Left lung (tissue), 10 donors: ENCODE results near the gene ZNF322. TPM values are rescaled to one million over a fixed set of nuclear protein-coding genes. Genes with fewer than 3 reads are reported as not detected.

Experiments used
- ATAC-seq: fragments of 200-7000 bp; cut with Tn5 transposase; one replicate; pipeline ENCODE4 v1.9.1; 2020; ENCODE audit warnings: moderate library complexity
- DNase-seq, 4 donors: peaks; one replicate each; pipeline ENCODE4 v3.0.0-alpha.2; 2013 to 2020
- H3K27ac ChIP-seq, 2 donors: fragments of 200-600 bp; sonication (generic) in 1 of 2; one replicate each; pipeline versions ENCODE4 v1.5.0 to v1.8.0; 2020 to 2021
- H3K27me3 ChIP-seq, 2 donors: fragments of 200-600 bp; sonication (generic) in 1 of 2; one replicate each; pipeline versions ENCODE4 v1.5.0 to v1.8.0; 2020 to 2021
- H3K36me3 ChIP-seq, 2 donors: fragments of 200-600 bp; sonication (generic) in 1 of 2; one replicate each; pipeline versions ENCODE4 v1.5.0 to v1.8.0; 2020 to 2021
- H3K4me1 ChIP-seq, 2 donors: fragments of 200-600 bp; one replicate each; pipeline ENCODE4 v1.8.0; 2021
- H3K4me3 ChIP-seq, 2 donors: fragments of 200-600 bp; sonication (generic) in 1 of 2; one replicate each; pipeline versions ENCODE4 v1.5.0 to v1.8.0; 2020 to 2021; ENCODE audit warnings: mild to moderate bottlenecking in 1 of 2
- H3K9me3 ChIP-seq, 2 donors: fragments of 200-600 bp; sonication (generic) in 1 of 2; one replicate each; pipeline versions ENCODE4 v1.5.0 to v1.8.0; 2020 to 2021
- CTCF ChIP-seq, 2 donors: fragments of 200-600 bp; sonication (generic) in 1 of 2; IDR thresholded peaks; one replicate each; pipeline versions ENCODE4 v1.5.0 to v1.8.0; 2021; ENCODE audit warnings: antibody characterized with exemption in 2 of 2
- intact Hi-C, 2 donors: fragments of 100-400 bp; cut with DNase I; formaldehyde crosslinking; loops; one replicate each; pipeline versions ENCODE4 v1.11.2 to v1.14.2; 2022
- polyA plus RNA-seq, 6 donors: library from polyadenylated mRNA; unstranded; fragments of 120-200 nt; gene quantifications; one replicate each; pipeline ENCODE4 v1.2.1, GENCODE V29; 2013; ENCODE audit not compliant: insufficient read length in 6 of 6
- total RNA-seq, 2 donors: library from RNA; stranded (reverse); fragmentation: NEBNext Ultra II Directional; extraction: Animal tissue kit (Norgen Biotek cat#: 25700); gene quantifications; one replicate each; pipeline ENCODE4 v1.2.1, GENCODE V29; 2021
- donor health status: DM: no; HTN: yes; CAD: no.
- donor health status: DM: no; HTN: no; CAD: no.

The ZNF322 gene
- total and polyA plus RNA-seq, 8 donors = 21.2 to 37.5 (median 36.1) TPM

DNA sequence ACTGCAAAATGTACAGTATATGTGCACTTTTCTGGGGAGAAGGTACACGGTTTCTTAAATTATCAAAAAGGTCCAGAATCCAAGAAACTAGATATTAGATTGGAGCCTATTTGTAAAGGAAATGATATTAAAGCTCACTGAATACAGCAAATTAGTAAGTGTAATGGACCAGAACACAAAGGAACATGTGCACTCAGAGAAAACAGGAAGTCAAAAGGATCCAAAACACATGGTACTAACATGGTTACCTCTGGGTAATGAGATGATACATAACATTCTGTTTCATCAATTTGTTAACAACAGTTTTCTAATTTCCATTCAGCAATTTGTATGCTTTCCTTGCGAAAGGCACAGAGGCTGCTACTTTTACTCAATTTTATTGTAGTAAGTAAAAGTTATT lies 18.7 kb downstream of the ZNF322 start:
- H3K27me3 ChIP-seq = no peaks in the 10 kb centered on the region

GRCh38 chr6:26629359-26629758 lies 30.2 kb downstream of the ZNF322 start:
- Histone ChIP-seq H3K27ac (no peak overlapping the region), H3K9me3 (peaks cover 0 to 7% of the 10 kb centered on the region in 2 donors), H3K27me3 (no peaks in the 10 kb centered on the region), H3K4me1 (no peaks in the 10 kb centered on the region), H3K36me3 (peaks cover 0 to 5% of the 10 kb centered on the region in 2 donors), H3K4me3 (no peak overlapping the region)
- DNase-seq (no peak), ATAC-seq (no peak)
- intact Hi-C loops = no loop called here
- no peak for TF ChIP-seq CTCF (IDR thresholded peaks at IDR 0.05)

More for the DNA sequence above, 18.7 kb downstream of the ZNF322 start:
- TF ChIP-seq CTCF (IDR thresholded peaks at IDR 0.05) = no peak
- no peak for ATAC-seq
- peaks cover 0 to 67% of the 10 kb centered on the region in 2 donors for H3K36me3 ChIP-seq
- H3K27ac ChIP-seq = no peak overlapping the region
- no peak overlapping the region for H3K4me3 ChIP-seq
- DNase-seq = no peak
- peaks cover 0 to 56% of the 10 kb centered on the region in 2 donors for H3K9me3 ChIP-seq
- intact Hi-C loops = no loop called here
- no peaks in the 10 kb centered on the region for H3K4me1 ChIP-seq

DNA sequence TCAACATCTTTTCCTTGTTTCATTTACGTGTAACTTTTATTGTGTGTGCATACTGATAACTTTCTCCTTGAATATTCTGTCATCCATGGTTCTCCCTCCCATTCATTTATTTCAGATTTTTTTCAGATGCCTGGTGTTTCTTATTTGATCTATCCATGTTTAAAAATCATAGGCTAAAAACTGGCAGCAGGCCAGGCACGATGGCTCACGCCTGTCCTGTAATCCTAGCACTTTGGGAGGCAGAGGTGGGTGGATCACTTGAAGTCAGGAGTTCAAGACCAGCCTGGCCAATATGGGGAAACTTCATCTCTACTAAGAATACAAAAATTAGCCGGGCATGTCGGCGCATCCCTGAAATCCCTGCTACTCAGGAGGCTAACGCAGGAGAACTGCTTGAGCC lies 31.7 kb downstream of the ZNF322 start:
- no peak for TF ChIP-seq CTCF (IDR thresholded peaks at IDR 0.05)
- Histone ChIP-seq H3K9me3 (peaks cover 0 to 10% of the 10 kb centered on the region in 2 donors), H3K27ac (no peak overlapping the region), H3K4me3 (no peak overlapping the region), H3K36me3 (no peaks in the 10 kb centered on the region), H3K4me1 (no peaks in the 10 kb centered on the region), H3K27me3 (no peaks in the 10 kb centered on the region)
- ATAC-seq (no peak), DNase-seq (no peak)
- intact Hi-C loops = no loop called here

GRCh38 chr6:26624557-26624956 lies 35.0 kb downstream of the ZNF322 start:
- DNase-seq = no peak
- no peak for TF ChIP-seq CTCF (IDR thresholded peaks at IDR 0.05)
- intact Hi-C loops = no loop called here
- no peaks in the 10 kb centered on the region for H3K36me3 ChIP-seq
- no peaks in the 10 kb centered on the region for H3K4me1 ChIP-seq
- H3K27ac ChIP-seq = no peak overlapping the region
- H3K4me3 ChIP-seq = no peak overlapping the region
- H3K9me3 ChIP-seq = peaks cover 0 to 10% of the 10 kb centered on the region in 2 donors
- peaks cover 0 to 5% of the 10 kb centered on the region in 2 donors for H3K27me3 ChIP-seq
- ATAC-seq = no peak

GRCh38 chr6:26623339-26623859 lies 36.1 kb downstream of the ZNF322 start:
- TF ChIP-seq CTCF (IDR thresholded peaks at IDR 0.05) = no peak
- Histone ChIP-seq H3K27ac (no peak overlapping the region), H3K27me3 (peaks cover 0 to 5% of the 10 kb centered on the region in 2 donors), H3K36me3 (no peaks in the 10 kb centered on the region), H3K9me3 (peaks cover 0 to 11% of the 10 kb centered on the region in 2 donors), H3K4me1 (no peaks in the 10 kb centered on the region), H3K4me3 (no peak overlapping the region)
- intact Hi-C loops = no loop called here
- ATAC-seq (no peak), DNase-seq (no peak)
